ENCODE data around the gene CMBL.

CMBL gene

DNA sequence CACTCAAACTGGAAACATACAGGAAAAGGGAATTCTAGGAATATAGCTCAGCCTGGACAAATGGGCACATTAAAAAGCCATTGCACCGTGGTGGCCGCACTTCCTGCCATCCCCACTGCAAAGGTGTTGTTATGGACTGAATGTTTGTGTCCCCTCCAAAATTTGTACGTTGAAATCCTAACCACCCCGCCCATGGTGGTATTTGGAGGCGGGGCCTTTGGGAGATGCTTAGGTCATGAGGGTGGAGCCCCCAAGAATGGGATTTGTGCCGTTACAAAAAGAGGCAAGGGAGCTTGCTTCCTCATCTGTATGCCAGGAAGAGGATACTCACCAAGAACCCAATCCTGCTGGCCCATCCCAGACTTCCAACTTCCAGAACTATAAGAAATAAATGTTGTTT is 1.1 kb upstream of the CMBL start:
- Histone ChIP-seq H3K4me1 (ENCODE audit: control insufficient read depth, insufficient read depth, low read length) (no peaks in the 10 kb centered on the region), H3K36me3 (ENCODE audit: control insufficient read depth, insufficient read depth, low read length) (no peaks in the 10 kb centered on the region), H3K4me3 (ENCODE audit: insufficient read depth, low read depth, low read length) (no peak overlapping the region), H3K27me3 (ENCODE audit: control insufficient read depth, insufficient read depth, low read length, poor library complexity, severe bottlenecking) (peaks cover 15% of the 10 kb centered on the region), H3K27ac (ENCODE audit: insufficient read depth, low read depth, low read length, poor library complexity, severe bottlenecking) (no peak overlapping the region), H3K9me3 (ENCODE audit: control insufficient read depth, low read length) (no peaks in the 10 kb centered on the region)
- WGBS, 2 experiments: 79 to 88% methylated on average over 6 of the region's 6 CpGs

DNA sequence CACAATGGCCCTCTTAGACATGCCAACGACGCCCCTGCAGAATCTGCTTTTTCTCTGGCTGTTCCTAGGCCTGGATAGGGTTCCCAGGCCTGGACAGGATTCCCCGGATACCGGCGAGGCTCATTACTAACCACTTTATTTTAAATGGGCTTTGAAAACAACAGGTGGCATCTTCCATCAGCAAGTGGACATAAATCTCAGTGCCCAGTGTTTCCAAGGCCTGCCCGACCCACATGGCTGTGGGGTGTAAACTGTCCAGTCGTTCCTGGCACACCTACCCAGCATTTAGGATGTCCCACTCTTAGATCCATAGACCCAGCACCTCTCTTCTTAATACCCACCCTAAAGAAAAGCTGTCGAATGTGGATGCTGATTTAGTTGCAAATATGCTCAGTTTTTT is 896 bp downstream of the CMBL start:
- Histone ChIP-seq H3K9me3 (ENCODE audit: control insufficient read depth, low read length) (no peaks in the 10 kb centered on the region), H3K4me3 (ENCODE audit: insufficient read depth, low read depth, low read length) (peak overlapping the region; percentile 59), H3K27ac (ENCODE audit: insufficient read depth, low read depth, low read length, poor library complexity, severe bottlenecking) (no peak overlapping the region), H3K36me3 (ENCODE audit: control insufficient read depth, insufficient read depth, low read length) (no peaks in the 10 kb centered on the region), H3K27me3 (ENCODE audit: control insufficient read depth, insufficient read depth, low read length, poor library complexity, severe bottlenecking) (peaks cover 15% of the 10 kb centered on the region), H3K4me1 (ENCODE audit: control insufficient read depth, insufficient read depth, low read length) (no peaks in the 10 kb centered on the region)
- 51 to 53% methylated on average over 7 to 8 of the region's 8 CpGs for WGBS, 2 experiments

DNA sequence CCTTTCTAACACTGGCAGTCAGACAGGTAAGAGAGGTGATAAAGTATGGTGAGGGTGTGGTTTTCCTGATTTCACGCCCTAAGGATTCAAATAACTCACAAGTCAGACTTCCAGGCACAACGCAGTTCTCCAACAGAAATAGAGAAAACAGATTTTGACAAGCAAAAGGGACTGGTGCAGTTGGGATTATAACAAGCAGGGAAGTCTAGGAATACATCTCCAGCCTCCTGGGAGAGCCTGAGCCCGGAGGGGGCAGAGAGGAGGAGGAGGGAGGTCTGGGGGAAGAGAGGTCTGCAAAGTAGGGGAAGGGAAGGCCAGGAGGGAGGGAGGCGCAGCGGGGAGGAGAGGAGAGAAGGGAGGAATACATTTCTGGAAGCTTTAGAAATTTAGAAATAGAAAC is 1.6 kb downstream of the CMBL start:
- H3K9me3 ChIP-seq (ENCODE audit: control insufficient read depth, low read length): no peaks in the 10 kb centered on the region
- no peaks in the 10 kb centered on the region for H3K36me3 ChIP-seq (ENCODE audit: control insufficient read depth, insufficient read depth, low read length)
- no peaks in the 10 kb centered on the region for H3K4me1 ChIP-seq (ENCODE audit: control insufficient read depth, insufficient read depth, low read length)
- H3K27me3 ChIP-seq (ENCODE audit: control insufficient read depth, insufficient read depth, low read length, poor library complexity, severe bottlenecking): peaks cover 15% of the 10 kb centered on the region
- H3K4me3 ChIP-seq (ENCODE audit: insufficient read depth, low read depth, low read length): no peak overlapping the region
- no peak overlapping the region for H3K27ac ChIP-seq (ENCODE audit: insufficient read depth, low read depth, low read length, poor library complexity, severe bottlenecking)
- 49 to 52% methylated on average over 5 of the region's 5 CpGs for WGBS, 2 experiments

DNA sequence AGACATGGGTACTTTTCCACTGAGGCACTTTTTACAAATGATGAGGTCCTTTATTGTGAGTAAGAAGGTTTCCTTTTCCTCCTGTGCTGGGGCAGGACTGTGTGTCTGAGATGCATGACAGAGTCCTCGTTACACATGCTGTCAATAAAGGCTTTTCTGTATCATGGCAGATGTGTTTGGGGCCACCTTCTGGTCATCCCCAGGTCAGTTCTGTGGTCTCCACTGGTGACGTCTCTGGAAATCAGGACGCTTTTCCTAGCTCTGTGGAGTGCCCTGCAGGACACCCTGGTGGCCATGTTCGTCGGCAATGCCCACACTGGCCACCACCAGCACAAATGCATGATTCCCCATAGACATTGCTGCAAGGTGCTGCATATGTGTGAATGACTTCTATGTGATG is 2.8 kb downstream of the CMBL start:
- no peaks in the 10 kb centered on the region for H3K4me1 ChIP-seq (ENCODE audit: control insufficient read depth, insufficient read depth, low read length)
- H3K27ac ChIP-seq (ENCODE audit: insufficient read depth, low read depth, low read length, poor library complexity, severe bottlenecking): no peak overlapping the region
- H3K27me3 ChIP-seq (ENCODE audit: control insufficient read depth, insufficient read depth, low read length, poor library complexity, severe bottlenecking): peaks cover 15% of the 10 kb centered on the region
- H3K36me3 ChIP-seq (ENCODE audit: control insufficient read depth, insufficient read depth, low read length): no peaks in the 10 kb centered on the region
- H3K9me3 ChIP-seq (ENCODE audit: control insufficient read depth, low read length): no peaks in the 10 kb centered on the region
- 85 to 86% methylated on average over 5 of the region's 5 CpGs for WGBS, 2 experiments
- no peak overlapping the region for H3K4me3 ChIP-seq (ENCODE audit: insufficient read depth, low read depth, low read length)

DNA sequence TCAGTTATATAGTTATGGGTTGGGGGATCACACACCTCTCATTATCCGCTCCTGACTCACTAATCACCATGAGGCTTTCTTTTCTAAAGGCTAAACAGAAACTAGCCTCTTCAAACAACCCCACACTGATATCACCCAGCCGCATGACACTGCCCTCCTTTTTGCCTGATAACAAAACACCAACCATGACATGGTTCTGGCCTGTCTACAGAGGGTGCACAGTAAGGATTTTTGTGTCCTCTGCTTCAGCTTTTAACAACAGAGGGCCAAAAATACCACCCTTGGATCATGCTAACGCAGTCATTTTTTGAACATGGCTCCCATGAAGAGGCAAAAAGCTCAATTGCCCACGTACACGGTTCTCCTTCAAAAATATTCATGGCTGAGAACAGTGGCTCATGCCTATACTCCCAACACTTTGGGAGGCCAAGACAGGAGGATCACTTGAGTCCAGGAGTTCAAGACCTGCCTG is 4.0 kb downstream of the CMBL start:
- Histone ChIP-seq H3K27ac (ENCODE audit: insufficient read depth, low read depth, low read length, poor library complexity, severe bottlenecking) (no peak overlapping the region), H3K27me3 (ENCODE audit: control insufficient read depth, insufficient read depth, low read length, poor library complexity, severe bottlenecking) (peaks cover 15% of the 10 kb centered on the region), H3K4me1 (ENCODE audit: control insufficient read depth, insufficient read depth, low read length) (no peaks in the 10 kb centered on the region), H3K9me3 (ENCODE audit: control insufficient read depth, low read length) (no peaks in the 10 kb centered on the region), H3K4me3 (ENCODE audit: insufficient read depth, low read depth, low read length) (no peak overlapping the region), H3K36me3 (ENCODE audit: control insufficient read depth, insufficient read depth, low read length) (no peaks in the 10 kb centered on the region)
- WGBS, 2 experiments: 70 to 74% methylated on average over 5 of the region's 5 CpGs

DNA sequence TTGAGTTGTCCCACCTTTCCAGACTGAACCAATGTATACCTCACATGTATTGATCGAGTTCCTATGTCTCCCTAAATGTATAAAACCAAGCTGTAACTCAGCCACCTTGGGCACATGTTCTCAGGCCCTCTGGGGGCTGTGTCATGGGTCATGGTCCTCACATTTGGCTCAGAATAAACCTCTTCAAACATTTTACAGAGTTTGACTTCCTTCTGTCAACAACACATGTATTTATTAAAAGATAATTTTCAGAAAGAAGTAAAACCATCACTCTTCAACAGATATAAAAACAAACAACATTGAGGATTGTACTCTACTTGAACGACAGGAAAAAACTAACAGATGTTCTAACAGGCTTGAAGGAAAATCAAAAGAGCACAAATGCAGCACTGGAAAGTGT is 4.5 kb downstream of the CMBL start:
- Histone ChIP-seq H3K4me1 (ENCODE audit: control insufficient read depth, insufficient read depth, low read length) (no peaks in the 10 kb centered on the region), H3K36me3 (ENCODE audit: control insufficient read depth, insufficient read depth, low read length) (no peaks in the 10 kb centered on the region), H3K4me3 (ENCODE audit: insufficient read depth, low read depth, low read length) (no peak overlapping the region), H3K27ac (ENCODE audit: insufficient read depth, low read depth, low read length, poor library complexity, severe bottlenecking) (no peak overlapping the region), H3K27me3 (ENCODE audit: control insufficient read depth, insufficient read depth, low read length, poor library complexity, severe bottlenecking) (peaks cover 15% of the 10 kb centered on the region), H3K9me3 (ENCODE audit: control insufficient read depth, low read length) (no peaks in the 10 kb centered on the region)
- WGBS, 2 experiments: 91 to 94% methylated on average over 2 of the region's 2 CpGs

DNA sequence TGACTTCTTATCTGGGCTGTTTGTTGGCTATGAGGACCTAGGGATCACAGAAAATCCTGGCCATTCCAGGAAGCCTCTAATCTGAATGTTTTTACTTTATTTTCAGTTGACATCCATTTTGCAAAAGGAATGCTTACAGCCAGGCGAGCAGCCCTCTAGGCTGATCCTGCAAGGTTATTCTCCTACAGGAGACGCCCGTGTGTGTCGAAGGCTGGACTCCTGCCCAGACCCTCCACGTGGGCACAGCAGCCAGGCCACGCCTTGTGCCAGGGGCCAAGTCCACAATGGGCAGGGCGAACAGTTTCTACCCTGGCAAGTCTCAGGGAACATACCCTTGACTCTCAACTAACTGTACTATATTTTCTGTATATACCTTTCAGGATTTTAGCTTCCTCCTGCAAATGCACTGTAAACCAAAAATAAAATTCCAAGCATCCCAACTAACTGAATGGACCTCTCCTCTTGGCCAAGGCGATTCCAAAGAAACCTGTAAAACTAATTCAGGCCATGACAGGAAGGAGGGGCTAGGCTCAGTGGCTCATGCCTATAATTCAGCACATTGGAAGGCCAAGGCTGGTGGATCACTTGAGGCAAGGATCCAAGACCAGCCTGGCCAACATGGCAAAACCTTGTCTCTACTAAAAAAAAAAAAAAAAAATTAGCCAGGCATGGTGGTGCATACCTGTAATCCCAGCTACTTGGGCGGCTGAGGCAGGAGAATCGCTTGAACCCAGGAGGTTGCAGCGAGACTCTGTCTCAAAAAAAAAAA is 5.7 kb downstream of the CMBL start:
- Histone ChIP-seq H3K27ac (ENCODE audit: insufficient read depth, low read depth, low read length, poor library complexity, severe bottlenecking) (no peak overlapping the region), H3K9me3 (ENCODE audit: control insufficient read depth, low read length) (no peaks in the 10 kb centered on the region)
- 91 to 94% methylated on average over 11 of the region's 11 CpGs for WGBS, 2 experiments

DNA sequence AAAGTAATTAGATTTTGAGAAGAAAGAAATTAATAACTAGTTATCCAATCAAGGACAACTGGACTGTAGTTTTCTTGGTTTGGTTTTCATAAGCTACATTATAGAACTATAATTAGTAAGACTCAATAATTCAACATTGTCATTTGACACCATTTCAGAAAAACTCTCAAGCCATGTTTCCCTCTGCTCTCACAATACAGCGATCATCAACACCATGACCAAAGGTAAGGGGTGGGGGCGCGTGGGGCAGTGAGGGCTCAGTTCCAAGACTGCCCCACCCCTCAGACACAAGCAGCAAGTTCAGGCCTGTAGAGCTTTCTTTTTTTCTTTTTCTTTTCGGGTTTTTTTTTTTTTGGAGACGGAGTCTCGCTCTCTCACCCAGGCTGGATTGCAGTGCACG is 6.4 kb downstream of the CMBL start:
- WGBS, 2 experiments: 79 to 81% methylated on average over 7 of the region's 7 CpGs
- H3K36me3 ChIP-seq (ENCODE audit: control insufficient read depth, insufficient read depth, low read length): no peaks in the 10 kb centered on the region
- H3K27me3 ChIP-seq (ENCODE audit: control insufficient read depth, insufficient read depth, low read length, poor library complexity, severe bottlenecking): no peaks in the 10 kb centered on the region
- peaks cover 3% of the 10 kb centered on the region for H3K4me1 ChIP-seq (ENCODE audit: control insufficient read depth, insufficient read depth, low read length)
- no peak overlapping the region for H3K4me3 ChIP-seq (ENCODE audit: insufficient read depth, low read depth, low read length)
- H3K27ac ChIP-seq (ENCODE audit: insufficient read depth, low read depth, low read length, poor library complexity, severe bottlenecking): no peak overlapping the region
- H3K9me3 ChIP-seq (ENCODE audit: control insufficient read depth, low read length): no peaks in the 10 kb centered on the region

More for the DNA sequence above, 5.7 kb downstream of the CMBL start:
- peaks cover 3% of the 10 kb centered on the region for H3K4me1 ChIP-seq (ENCODE audit: control insufficient read depth, insufficient read depth, low read length)
- no peak overlapping the region for H3K4me3 ChIP-seq (ENCODE audit: insufficient read depth, low read depth, low read length)
- H3K27me3 ChIP-seq (ENCODE audit: control insufficient read depth, insufficient read depth, low read length, poor library complexity, severe bottlenecking): peaks cover 7% of the 10 kb centered on the region
- no peaks in the 10 kb centered on the region for H3K36me3 ChIP-seq (ENCODE audit: control insufficient read depth, insufficient read depth, low read length)

DNA sequence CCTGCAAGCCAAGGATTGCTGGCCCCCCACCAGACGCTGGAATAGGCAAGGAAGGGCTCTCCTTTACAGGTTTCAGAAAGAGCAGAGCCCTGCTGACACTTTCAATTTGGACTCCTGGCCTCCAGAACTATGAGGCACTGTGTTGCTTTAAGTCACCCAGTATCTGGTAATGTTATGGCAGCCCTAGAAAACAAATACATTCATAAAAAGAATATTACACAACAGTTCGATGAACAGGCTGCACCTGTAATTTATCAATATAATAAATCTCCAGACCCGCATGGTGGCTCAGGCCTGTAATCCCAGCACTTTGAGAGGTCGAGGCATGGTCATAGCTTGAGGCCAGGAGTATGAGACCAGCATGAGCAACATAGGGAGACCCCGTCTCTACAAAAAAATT is 7.5 kb downstream of the CMBL start:
- Histone ChIP-seq H3K27ac (ENCODE audit: insufficient read depth, low read depth, low read length, poor library complexity, severe bottlenecking) (no peak overlapping the region), H3K36me3 (ENCODE audit: control insufficient read depth, insufficient read depth, low read length) (no peaks in the 10 kb centered on the region), H3K4me1 (ENCODE audit: control insufficient read depth, insufficient read depth, low read length) (peaks cover 3% of the 10 kb centered on the region), H3K9me3 (ENCODE audit: control insufficient read depth, low read length) (no peaks in the 10 kb centered on the region), H3K4me3 (ENCODE audit: insufficient read depth, low read depth, low read length) (no peak overlapping the region), H3K27me3 (ENCODE audit: control insufficient read depth, insufficient read depth, low read length, poor library complexity, severe bottlenecking) (no peaks in the 10 kb centered on the region)
- 91 to 93% methylated on average over 5 of the region's 5 CpGs for WGBS, 2 experiments

DNA sequence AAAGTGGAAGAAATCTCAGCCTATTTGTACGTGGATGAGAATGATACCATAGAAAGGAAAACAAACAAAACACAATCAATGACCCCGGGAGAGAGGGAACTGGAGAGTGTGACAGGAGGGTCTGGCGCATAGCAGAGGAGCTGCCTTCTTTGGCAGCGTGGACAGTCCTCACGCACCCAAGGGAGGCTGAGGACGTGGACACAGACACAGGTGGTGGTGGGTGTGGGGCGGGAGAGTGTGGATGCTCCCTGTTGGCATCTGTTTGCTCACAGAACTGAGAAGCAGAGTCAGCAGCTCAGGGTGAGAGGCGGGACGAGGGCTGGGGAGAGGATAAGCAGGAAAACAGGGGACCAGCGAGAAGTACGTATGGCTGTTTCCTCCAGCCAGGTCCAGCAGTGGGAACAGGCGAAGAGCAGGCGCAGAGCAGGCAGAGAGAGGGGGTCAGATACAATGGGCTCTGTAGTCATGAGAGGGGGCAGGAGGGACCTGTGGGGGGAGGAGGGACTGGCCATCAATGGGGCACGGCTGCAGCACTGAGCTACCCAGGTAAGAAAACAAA is 10.0 kb downstream of the CMBL start:
- H3K9me3 ChIP-seq (ENCODE audit: control insufficient read depth, low read length): no peaks in the 10 kb centered on the region
- H3K4me1 ChIP-seq (ENCODE audit: control insufficient read depth, insufficient read depth, low read length): peaks cover 3% of the 10 kb centered on the region
- no peaks in the 10 kb centered on the region for H3K27me3 ChIP-seq (ENCODE audit: control insufficient read depth, insufficient read depth, low read length, poor library complexity, severe bottlenecking)
- H3K36me3 ChIP-seq (ENCODE audit: control insufficient read depth, insufficient read depth, low read length): no peaks in the 10 kb centered on the region
- WGBS, 2 experiments: 74 to 77% methylated on average over 12 to 14 of the region's 14 CpGs
- no peak overlapping the region for H3K4me3 ChIP-seq (ENCODE audit: insufficient read depth, low read depth, low read length)
- no peak overlapping the region for H3K27ac ChIP-seq (ENCODE audit: insufficient read depth, low read depth, low read length, poor library complexity, severe bottlenecking)

Measured in ectodermal cell (in vitro differentiated cells).